Erythroblast (primary cell): Measurements from ENCODE around the gene INHBB.
"Not testable (repeated sequence)": the region's sequence is repeated elsewhere in the genome, so short reads cannot be mapped to it uniquely, and the experiment has no call there.

Source experiments
- DNase-seq, 2 experiments: peaks; one replicate each; lab custom pipeline; 2025; lab: John Stamatoyannopoulos, UW
- GATA1 ChIP-seq: IDR thresholded peaks from 2 replicates; pipeline ENCODE4 v1.6.1; 2011; ENCODE audit warnings: low read depth, mild to moderate bottlenecking, control low read depth, low read length, moderate library complexity
- POLR2A ChIP-seq: IDR thresholded peaks from 2 replicates; pipeline ENCODE4 v1.6.1; 2011; ENCODE audit warnings: mild to moderate bottlenecking, low read length

Gene INHBB

GRCh38 chr2:120320318-120320851, 25.6 kb upstream of the INHBB start:
- no peak for TF ChIP-seq POLR2A
- DNase-seq, result no peak

- not testable (repeated sequence) for DNase-seq
These were observed 24.9 kb upstream of the INHBB start for GRCh38 chr2:120320887-120321556.

GRCh38 chr2:120321721-120322284, 24.1 kb upstream of the INHBB start:
- no peak for DNase-seq
- TF ChIP-seq GATA1 (no peak), POLR2A (no peak)

GRCh38 chr2:120322329-120322728, 23.6 kb upstream of the INHBB start:
- no peak for DNase-seq
- TF ChIP-seq GATA1, result no peak
- no peak for TF ChIP-seq POLR2A

- DNase-seq, result no peak
- no peak for TF ChIP-seq GATA1
- TF ChIP-seq POLR2A, result no peak
These were observed 22.7 kb upstream of the INHBB start for GRCh38 chr2:120323214-120323613.

- TF ChIP-seq POLR2A, result no peak
- TF ChIP-seq GATA1, result no peak
These were observed 22.0 kb upstream of the INHBB start for GRCh38 chr2:120323807-120324399.

GRCh38 chr2:120324933-120325332, 21.0 kb upstream of the INHBB start:
- DNase-seq, result no peak
- TF ChIP-seq POLR2A (no peak), GATA1 (no peak)

More at GRCh38 chr2:120323807-120324399, 22.0 kb upstream of the INHBB start:
- DNase-seq, result no peak

GRCh38 chr2:120326066-120326465, 19.9 kb upstream of the INHBB start:
- TF ChIP-seq POLR2A (no peak), GATA1 (no peak)
- DNase-seq, result no peak

- no peak for DNase-seq
- TF ChIP-seq GATA1 (no peak), POLR2A (no peak)
These were observed 14.8 kb upstream of the INHBB start for GRCh38 chr2:120330946-120331822.

GRCh38 chr2:120331903-120332302, 14.0 kb upstream of the INHBB start:
- TF ChIP-seq POLR2A (no peak), GATA1 (no peak)
- no peak for DNase-seq

GRCh38 chr2:120332384-120332783, 13.6 kb upstream of the INHBB start:
- no peak for TF ChIP-seq POLR2A
- TF ChIP-seq GATA1, result no peak

GRCh38 chr2:120334068-120334467, 11.9 kb upstream of the INHBB start:
- no peak for TF ChIP-seq POLR2A
- TF ChIP-seq GATA1, result no peak
- DNase-seq, result no peak

More at GRCh38 chr2:120332384-120332783, 13.6 kb upstream of the INHBB start:
- DNase-seq, result no peak

GRCh38 chr2:120336749-120337148, 9.2 kb upstream of the INHBB start:
- no peak for DNase-seq
- TF ChIP-seq POLR2A (no peak), GATA1 (no peak)
